ENCODE measurements around the gene NSFL1C.

Gene NSFL1C

GRCh38 chr20:1491860-1492642, 25.4 kb upstream of the NSFL1C start:
- no peak overlapping the region for H3K27ac ChIP-seq
- TF ChIP-seq, protein P1, sequence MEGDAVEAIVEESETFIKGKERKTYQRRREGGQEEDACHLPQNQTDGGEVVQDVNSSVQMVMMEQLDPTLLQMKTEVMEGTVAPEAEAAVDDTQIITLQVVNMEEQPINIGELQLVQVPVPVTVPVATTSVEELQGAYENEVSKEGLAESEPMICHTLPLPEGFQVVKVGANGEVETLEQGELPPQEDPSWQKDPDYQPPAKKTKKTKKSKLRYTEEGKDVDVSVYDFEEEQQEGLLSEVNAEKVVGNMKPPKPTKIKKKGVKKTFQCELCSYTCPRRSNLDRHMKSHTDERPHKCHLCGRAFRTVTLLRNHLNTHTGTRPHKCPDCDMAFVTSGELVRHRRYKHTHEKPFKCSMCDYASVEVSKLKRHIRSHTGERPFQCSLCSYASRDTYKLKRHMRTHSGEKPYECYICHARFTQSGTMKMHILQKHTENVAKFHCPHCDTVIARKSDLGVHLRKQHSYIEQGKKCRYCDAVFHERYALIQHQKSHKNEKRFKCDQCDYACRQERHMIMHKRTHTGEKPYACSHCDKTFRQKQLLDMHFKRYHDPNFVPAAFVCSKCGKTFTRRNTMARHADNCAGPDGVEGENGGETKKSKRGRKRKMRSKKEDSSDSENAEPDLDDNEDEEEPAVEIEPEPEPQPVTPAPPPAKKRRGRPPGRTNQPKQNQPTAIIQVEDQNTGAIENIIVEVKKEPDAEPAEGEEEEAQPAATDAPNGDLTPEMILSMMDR (conservative IDR thresholded peaks at IDR 0.05): no peak

- TF ChIP-seq, protein P1 (conservative IDR thresholded peaks at IDR 0.05): no peak
- no peak within 1 kb of the TSS for H3K27ac ChIP-seq
These were observed 24.7 kb upstream of the NSFL1C start, which contains the start of gene SIRPB2 for GRCh38 chr20:1491281-1491840. TSS of gene SIRPB2 (minus strand) at chr20:1491420. CDS start at chr20:1491359, 61 bp downstream.

DNA sequence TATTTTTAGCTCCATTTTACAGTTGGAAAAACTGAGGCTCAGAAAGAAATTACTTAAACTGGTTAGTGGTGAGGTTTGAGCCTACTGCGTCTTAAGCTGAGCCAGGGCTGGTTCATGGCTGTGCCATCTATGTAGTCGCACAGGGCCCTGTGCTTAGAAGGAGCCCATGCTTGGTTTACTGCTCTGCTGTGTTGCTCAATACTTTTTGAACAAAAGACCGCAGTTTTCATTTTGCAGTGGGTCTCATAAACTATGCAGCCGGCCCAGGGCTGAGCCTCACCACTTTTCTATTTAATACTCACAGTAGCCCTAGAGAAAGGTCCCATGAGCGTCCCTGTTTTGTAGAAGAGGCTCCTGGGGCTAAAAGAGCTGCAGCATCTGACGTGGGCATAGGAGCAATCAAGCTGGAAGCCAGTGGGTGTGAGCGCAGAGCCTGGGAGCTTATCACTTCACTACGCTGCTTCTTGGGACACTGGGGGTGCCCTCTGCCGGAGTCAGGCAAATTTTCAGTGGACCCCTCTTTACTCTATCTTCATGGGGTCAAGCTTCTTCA, 24.1 kb upstream of the NSFL1C start:
- TF ChIP-seq, protein P1 (conservative IDR thresholded peaks at IDR 0.05): no peak
- no peak overlapping the region for H3K27ac ChIP-seq

DNA sequence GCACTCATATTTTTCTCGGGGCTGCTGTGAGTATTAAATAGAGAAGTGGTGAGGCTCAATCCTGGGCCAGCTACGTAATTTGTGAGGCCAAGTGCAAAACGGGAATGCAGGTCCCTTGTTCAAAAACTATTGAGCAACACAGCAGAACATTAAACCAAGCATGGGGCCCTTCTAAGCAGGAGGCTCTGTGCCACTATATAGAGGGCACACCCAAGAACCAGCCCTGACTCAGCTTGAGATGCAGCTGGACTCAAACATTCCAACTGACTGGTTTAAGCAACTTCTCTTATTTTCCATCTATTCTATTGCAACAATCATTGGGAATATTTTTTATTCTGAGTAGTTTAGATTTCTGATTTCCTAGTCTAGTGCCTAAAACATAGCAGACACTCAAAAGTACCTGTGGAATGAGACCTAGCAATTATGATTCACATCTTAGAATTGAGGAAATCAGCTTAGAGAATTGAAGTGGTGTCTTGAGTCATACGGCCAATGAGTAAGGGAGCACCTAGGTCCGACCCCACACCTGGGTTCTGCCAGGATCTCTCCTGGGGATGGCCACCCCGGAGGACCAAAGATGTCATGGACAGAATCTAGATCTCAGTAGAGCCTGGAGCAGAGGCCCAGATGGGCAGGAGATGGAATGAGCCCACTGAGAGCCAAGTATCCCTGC, 23.3 kb upstream of the NSFL1C start:
- no peak overlapping the region for H3K27ac ChIP-seq
- TF ChIP-seq, protein P1 (conservative IDR thresholded peaks at IDR 0.05): no peak

DNA sequence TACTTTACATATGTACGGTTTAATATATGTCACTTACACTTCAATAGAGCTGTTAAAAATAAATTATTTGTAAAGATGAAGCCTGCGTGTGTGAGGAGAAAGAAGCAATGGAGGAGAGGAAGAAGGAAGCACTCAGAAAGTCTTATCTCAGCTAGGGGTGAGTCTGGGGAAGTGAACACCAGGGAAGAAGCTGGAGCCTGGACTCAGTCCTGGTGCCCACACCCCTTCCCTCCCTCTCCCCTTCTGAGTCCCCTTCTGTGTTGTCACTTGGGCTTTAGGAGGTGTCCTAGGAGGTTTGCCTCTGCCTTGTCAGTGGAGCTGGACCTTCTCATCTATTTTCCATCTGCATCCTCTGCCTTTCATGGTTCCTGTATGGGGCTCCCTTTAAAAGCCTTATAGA, 22.7 kb upstream of the NSFL1C start:
- TF ChIP-seq, protein P1 (conservative IDR thresholded peaks at IDR 0.05): no peak

DNA sequence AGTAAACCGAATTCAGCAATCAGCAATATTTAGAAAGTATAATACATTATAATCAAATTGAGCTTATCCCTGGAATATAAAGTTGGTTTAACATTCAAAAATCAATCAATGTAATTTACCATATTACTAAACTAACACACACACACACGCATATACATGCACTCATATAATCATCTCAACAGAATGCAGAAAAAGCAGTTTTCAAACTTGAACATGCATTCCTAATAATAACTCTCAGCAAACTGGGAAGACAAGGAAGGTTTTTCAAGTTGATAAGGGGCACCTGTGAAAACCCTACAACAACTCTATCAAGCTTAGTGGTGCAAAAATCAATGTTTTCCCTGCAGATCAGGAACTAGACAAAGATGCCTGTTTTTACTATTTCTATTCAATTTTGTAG, 19.9 kb upstream of the NSFL1C start:
- no peak overlapping the region for H3K27ac ChIP-seq
- TF ChIP-seq, protein P1 (conservative IDR thresholded peaks at IDR 0.05): no peak

More for the DNA sequence above, 22.7 kb upstream of the NSFL1C start:
- H3K27ac ChIP-seq: no peak overlapping the region

All from VCaP (cell line).